Measurements from ENCODE around the gene MPZL2.

The MPZL2 gene

GRCh38 chr11:118219732-118220131 lies 44.4 kb downstream of the MPZL2 start:
- H3K36me3 ChIP-seq (ENCODE audit: control insufficient read depth in 2 of 2, insufficient read depth in 2 of 2, low read length in 2 of 2), result no peaks in the 10 kb centered on the region
- no peaks in the 10 kb centered on the region for H3K9me3 ChIP-seq (ENCODE audit: control insufficient read depth in 2 of 2, low read length in 2 of 2)
- peaks cover 6 to 16% of the 10 kb centered on the region in 2 donors for H3K27me3 ChIP-seq (ENCODE audit: control insufficient read depth in 1 of 2, insufficient read depth in 2 of 2, low read length in 2 of 2)
- no peak overlapping the region for H3K4me3 ChIP-seq (ENCODE audit: low read length in 2 of 2)
- no peak overlapping the region for H3K9ac ChIP-seq (ENCODE audit: low read length in 2 of 2)
- no peak overlapping the region for H3K27ac ChIP-seq (ENCODE audit: low read length)
- no peaks in the 10 kb centered on the region for H3K4me1 ChIP-seq (ENCODE audit: control insufficient read depth, insufficient read depth, low read length)

- Histone ChIP-seq H3K4me1 (ENCODE audit: control insufficient read depth, insufficient read depth, low read length) (no peaks in the 10 kb centered on the region), H3K36me3 (ENCODE audit: control insufficient read depth in 2 of 2, insufficient read depth in 2 of 2, low read length in 2 of 2) (no peaks in the 10 kb centered on the region), H3K4me3 (ENCODE audit: low read length in 2 of 2) (no peak overlapping the region), H3K9ac (ENCODE audit: low read length in 2 of 2) (no peak overlapping the region), H3K27ac (ENCODE audit: low read length) (no peak overlapping the region), H3K9me3 (ENCODE audit: control insufficient read depth in 2 of 2, low read length in 2 of 2) (no peaks in the 10 kb centered on the region), H3K27me3 (ENCODE audit: control insufficient read depth in 1 of 2, insufficient read depth in 2 of 2, low read length in 2 of 2) (peaks cover 6 to 16% of the 10 kb centered on the region in 2 donors)
Observed at GRCh38 chr11:118219244-118219643, 44.9 kb downstream of the MPZL2 start.

- peaks cover 11 to 16% of the 10 kb centered on the region in 2 donors for H3K27me3 ChIP-seq (ENCODE audit: control insufficient read depth in 1 of 2, insufficient read depth in 2 of 2, low read length in 2 of 2)
- no peak overlapping the region for H3K9ac ChIP-seq (ENCODE audit: low read length in 2 of 2)
- no peaks in the 10 kb centered on the region for H3K4me1 ChIP-seq (ENCODE audit: control insufficient read depth, insufficient read depth, low read length)
- H3K36me3 ChIP-seq (ENCODE audit: control insufficient read depth in 2 of 2, insufficient read depth in 2 of 2, low read length in 2 of 2), result no peaks in the 10 kb centered on the region
- no peak overlapping the region for H3K27ac ChIP-seq (ENCODE audit: low read length)
- no peaks in the 10 kb centered on the region for H3K9me3 ChIP-seq (ENCODE audit: control insufficient read depth in 2 of 2, low read length in 2 of 2)
- no peak overlapping the region for H3K4me3 ChIP-seq (ENCODE audit: low read length in 2 of 2)
Observed at GRCh38 chr11:118217575-118217974, 46.5 kb downstream of the MPZL2 start.

GRCh38 chr11:118216621-118217481 lies 47.2 kb downstream of the MPZL2 start:
- Histone ChIP-seq H3K36me3 (ENCODE audit: control insufficient read depth in 2 of 2, insufficient read depth in 2 of 2, low read length in 2 of 2) (no peaks in the 10 kb centered on the region), H3K27ac (ENCODE audit: low read length) (no peak overlapping the region), H3K9me3 (ENCODE audit: control insufficient read depth in 2 of 2, low read length in 2 of 2) (no peaks in the 10 kb centered on the region), H3K27me3 (ENCODE audit: control insufficient read depth in 1 of 2, insufficient read depth in 2 of 2, low read length in 2 of 2) (peaks cover 8 to 16% of the 10 kb centered on the region in 2 donors), H3K4me1 (ENCODE audit: control insufficient read depth, insufficient read depth, low read length) (no peaks in the 10 kb centered on the region), H3K4me3 (ENCODE audit: low read length in 2 of 2) (no peak overlapping the region), H3K9ac (ENCODE audit: low read length in 2 of 2) (no peak overlapping the region)

GRCh38 chr11:118215765-118216164 lies 48.3 kb downstream of the MPZL2 start:
- H3K4me3 ChIP-seq (ENCODE audit: low read length in 2 of 2), result no peak overlapping the region
- no peaks in the 10 kb centered on the region for H3K36me3 ChIP-seq (ENCODE audit: control insufficient read depth in 2 of 2, insufficient read depth in 2 of 2, low read length in 2 of 2)
- H3K9me3 ChIP-seq (ENCODE audit: control insufficient read depth in 2 of 2, low read length in 2 of 2), result no peaks in the 10 kb centered on the region
- H3K9ac ChIP-seq (ENCODE audit: low read length in 2 of 2), result no peak overlapping the region
- H3K27ac ChIP-seq (ENCODE audit: low read length), result no peak overlapping the region
- H3K27me3 ChIP-seq (ENCODE audit: control insufficient read depth in 1 of 2, insufficient read depth in 2 of 2, low read length in 2 of 2), result peaks cover 9 to 13% of the 10 kb centered on the region in 2 donors
- H3K4me1 ChIP-seq (ENCODE audit: control insufficient read depth, insufficient read depth, low read length), result no peaks in the 10 kb centered on the region

GRCh38 chr11:118215262-118215661 lies 48.8 kb downstream of the MPZL2 start:
- H3K27ac ChIP-seq (ENCODE audit: low read length), result no peak overlapping the region

GRCh38 chr11:118214210-118214914 lies 49.7 kb downstream of the MPZL2 start:
- Histone ChIP-seq H3K9ac (ENCODE audit: low read length in 2 of 2) (no peak overlapping the region), H3K4me1 (ENCODE audit: control insufficient read depth, insufficient read depth, low read length) (no peaks in the 10 kb centered on the region), H3K36me3 (ENCODE audit: control insufficient read depth in 2 of 2, insufficient read depth in 2 of 2, low read length in 2 of 2) (no peaks in the 10 kb centered on the region), H3K27ac (ENCODE audit: low read length) (no peak overlapping the region), H3K27me3 (ENCODE audit: control insufficient read depth in 1 of 2, insufficient read depth in 2 of 2, low read length in 2 of 2) (peaks cover 8 to 9% of the 10 kb centered on the region in 2 donors), H3K4me3 (ENCODE audit: low read length in 2 of 2) (no peak overlapping the region), H3K9me3 (ENCODE audit: control insufficient read depth in 2 of 2, low read length in 2 of 2) (no peaks in the 10 kb centered on the region)

More at GRCh38 chr11:118215262-118215661, 48.8 kb downstream of the MPZL2 start:
- H3K9ac ChIP-seq (ENCODE audit: low read length in 2 of 2), result no peak overlapping the region
- H3K27me3 ChIP-seq (ENCODE audit: control insufficient read depth in 1 of 2, insufficient read depth in 2 of 2, low read length in 2 of 2), result peaks cover 8 to 13% of the 10 kb centered on the region in 2 donors
- no peaks in the 10 kb centered on the region for H3K4me1 ChIP-seq (ENCODE audit: control insufficient read depth, insufficient read depth, low read length)
- H3K9me3 ChIP-seq (ENCODE audit: control insufficient read depth in 2 of 2, low read length in 2 of 2), result no peaks in the 10 kb centered on the region
- no peak overlapping the region for H3K4me3 ChIP-seq (ENCODE audit: low read length in 2 of 2)
- H3K36me3 ChIP-seq (ENCODE audit: control insufficient read depth in 2 of 2, insufficient read depth in 2 of 2, low read length in 2 of 2), result no peaks in the 10 kb centered on the region

- Histone ChIP-seq H3K9ac (ENCODE audit: low read length in 2 of 2) (no peak overlapping the region), H3K27me3 (ENCODE audit: control insufficient read depth in 1 of 2, insufficient read depth in 2 of 2, low read length in 2 of 2) (peaks cover 8% of the 10 kb centered on the region in 2 donors), H3K9me3 (ENCODE audit: control insufficient read depth in 2 of 2, low read length in 2 of 2) (no peaks in the 10 kb centered on the region), H3K36me3 (ENCODE audit: control insufficient read depth in 2 of 2, insufficient read depth in 2 of 2, low read length in 2 of 2) (no peaks in the 10 kb centered on the region), H3K27ac (ENCODE audit: low read length) (no peak overlapping the region), H3K4me1 (ENCODE audit: control insufficient read depth, insufficient read depth, low read length) (no peaks in the 10 kb centered on the region), H3K4me3 (ENCODE audit: low read length in 2 of 2) (no peak overlapping the region)
Observed at GRCh38 chr11:118213781-118214180, 50.3 kb downstream of the MPZL2 start.

GRCh38 chr11:118213201-118213600 lies 50.9 kb downstream of the MPZL2 start:
- H3K4me1 ChIP-seq (ENCODE audit: control insufficient read depth, insufficient read depth, low read length), result no peaks in the 10 kb centered on the region
- H3K27me3 ChIP-seq (ENCODE audit: control insufficient read depth in 1 of 2, insufficient read depth in 2 of 2, low read length in 2 of 2), result peaks cover 6 to 8% of the 10 kb centered on the region in 2 donors
- H3K27ac ChIP-seq (ENCODE audit: low read length), result no peak overlapping the region
- H3K36me3 ChIP-seq (ENCODE audit: control insufficient read depth in 2 of 2, insufficient read depth in 2 of 2, low read length in 2 of 2), result no peaks in the 10 kb centered on the region
- no peak overlapping the region for H3K9ac ChIP-seq (ENCODE audit: low read length in 2 of 2)
- no peak overlapping the region for H3K4me3 ChIP-seq (ENCODE audit: low read length in 2 of 2)
- no peaks in the 10 kb centered on the region for H3K9me3 ChIP-seq (ENCODE audit: control insufficient read depth in 2 of 2, low read length in 2 of 2)

GRCh38 chr11:118212781-118213191 lies 51.3 kb downstream of the MPZL2 start:
- H3K9ac ChIP-seq (ENCODE audit: low read length in 2 of 2), result no peak overlapping the region
- no peaks in the 10 kb centered on the region for H3K9me3 ChIP-seq (ENCODE audit: control insufficient read depth in 2 of 2, low read length in 2 of 2)
- H3K27ac ChIP-seq (ENCODE audit: low read length), result no peak overlapping the region

More at GRCh38 chr11:118212781-118213191, 51.3 kb downstream of the MPZL2 start:
- H3K4me1 ChIP-seq (ENCODE audit: control insufficient read depth, insufficient read depth, low read length), result no peaks in the 10 kb centered on the region
- H3K4me3 ChIP-seq (ENCODE audit: low read length in 2 of 2), result no peak overlapping the region
- peaks cover 6 to 11% of the 10 kb centered on the region in 2 donors for H3K27me3 ChIP-seq (ENCODE audit: control insufficient read depth in 1 of 2, insufficient read depth in 2 of 2, low read length in 2 of 2)
- no peaks in the 10 kb centered on the region for H3K36me3 ChIP-seq (ENCODE audit: control insufficient read depth in 2 of 2, insufficient read depth in 2 of 2, low read length in 2 of 2)
